DOHH2 (cell line): ENCODE data around the gene GINS2.

Experiments
- EZH2phosphoT487 ChIP-seq: fragments of 200-600 bp; sonication (generic); IDR thresholded peaks from 2 replicates; pipeline ENCODE4 v1.6.1; 2017; ENCODE audit warnings: borderline replicate concordance, mild to moderate bottlenecking, antibody characterized with exemption, low read length, moderate library complexity, mixed read lengths
- TF ChIP-seq, protein P1 (sequence below): fragments of 200-600 bp; sonication (generic); IDR thresholded peaks from one replicate; pipeline ENCODE4 v1.5.1; 2014; ENCODE audit warnings: antibody characterized with exemption, mild to moderate bottlenecking, low read depth, low read length; ENCODE audit not compliant: poor library complexity, severe bottlenecking

DNA sequence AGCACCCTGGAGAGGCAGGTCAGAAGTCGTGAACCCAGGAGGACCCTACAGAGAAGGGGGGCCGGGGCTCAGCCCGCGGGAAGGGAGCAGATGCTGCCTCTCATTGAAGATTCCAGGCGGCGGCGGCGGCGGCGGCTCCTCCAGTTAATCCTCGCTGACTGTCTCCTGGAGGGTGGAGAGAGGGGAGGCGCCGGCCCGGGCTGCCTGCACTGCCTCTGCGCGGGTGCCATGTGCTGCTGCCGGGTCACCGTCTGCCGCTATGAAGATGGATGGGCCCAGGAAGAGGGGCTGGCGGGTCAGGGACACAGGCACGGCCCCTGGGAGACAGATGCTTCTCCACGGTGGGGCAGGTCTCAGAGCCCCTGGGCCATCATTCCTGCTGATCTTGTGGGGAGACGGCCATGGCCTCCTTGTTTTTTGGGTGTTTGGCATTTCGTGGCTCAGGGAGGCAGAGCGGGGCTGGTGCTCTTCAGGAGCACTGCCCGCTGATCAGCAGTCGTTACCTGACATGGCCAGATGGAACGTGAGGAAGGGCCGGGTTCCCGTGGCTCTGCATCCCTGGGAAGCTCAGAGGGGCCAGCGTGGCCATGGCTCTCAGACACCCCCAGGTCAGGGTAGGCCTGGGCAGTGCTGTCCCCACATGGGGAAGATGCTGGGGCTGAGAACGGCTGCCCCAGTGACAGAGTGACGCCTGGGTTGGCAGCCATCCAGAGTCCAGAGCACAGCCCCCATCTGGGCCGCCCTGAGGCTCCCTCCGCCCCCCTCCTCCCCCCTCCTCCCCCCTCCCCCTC lies 36.1 kb downstream of the GINS2 start:
- TF ChIP-seq, protein P1, sequence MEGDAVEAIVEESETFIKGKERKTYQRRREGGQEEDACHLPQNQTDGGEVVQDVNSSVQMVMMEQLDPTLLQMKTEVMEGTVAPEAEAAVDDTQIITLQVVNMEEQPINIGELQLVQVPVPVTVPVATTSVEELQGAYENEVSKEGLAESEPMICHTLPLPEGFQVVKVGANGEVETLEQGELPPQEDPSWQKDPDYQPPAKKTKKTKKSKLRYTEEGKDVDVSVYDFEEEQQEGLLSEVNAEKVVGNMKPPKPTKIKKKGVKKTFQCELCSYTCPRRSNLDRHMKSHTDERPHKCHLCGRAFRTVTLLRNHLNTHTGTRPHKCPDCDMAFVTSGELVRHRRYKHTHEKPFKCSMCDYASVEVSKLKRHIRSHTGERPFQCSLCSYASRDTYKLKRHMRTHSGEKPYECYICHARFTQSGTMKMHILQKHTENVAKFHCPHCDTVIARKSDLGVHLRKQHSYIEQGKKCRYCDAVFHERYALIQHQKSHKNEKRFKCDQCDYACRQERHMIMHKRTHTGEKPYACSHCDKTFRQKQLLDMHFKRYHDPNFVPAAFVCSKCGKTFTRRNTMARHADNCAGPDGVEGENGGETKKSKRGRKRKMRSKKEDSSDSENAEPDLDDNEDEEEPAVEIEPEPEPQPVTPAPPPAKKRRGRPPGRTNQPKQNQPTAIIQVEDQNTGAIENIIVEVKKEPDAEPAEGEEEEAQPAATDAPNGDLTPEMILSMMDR, result no peak
- TF ChIP-seq EZH2phosphoT487, result no peak
